K562 (cell line): ENCODE measurements around the gene KLHL29. TPM values are rescaled to one million over a fixed set of nuclear protein-coding genes. Genes with fewer than 3 reads are reported as not detected.

Source experiments
- ATAC-seq: fragments of 200-7000 bp; cut with Tn5 transposase; 3 replicates; pipeline ENCODE4 v1.9.1; 2020; ENCODE audit warnings: moderate library complexity
- BruUV-seq: library from RNA; stranded (reverse); fragments of 400-500 nt; replicated peaks from 2 replicates; lab custom pipeline; 2021; lab: Mats Ljungman, UMichigan
- CTCF ChIA-PET: fragments of 300-600 bp; formaldehyde crosslinking; extraction: SDS; loops from one replicate; lab custom pipeline; 2021; ENCODE audit warnings: low intra/inter-chr PET ratio; lab: Yijun Ruan, JAX
- POLR2A ChIA-PET: fragments of 300-600, 350-650 bp; sonication (Branson Sonifier 250); formaldehyde crosslinking; extraction: SDS; loops from one replicate; lab custom pipeline; 2021; ENCODE audit warnings: antibody characterized with exemption, inconsistent platforms; lab: Yijun Ruan, JAX
- DNase-seq, 4 experiments: peaks; one replicate each; pipeline versions ENCODE4 v3.0.0 to v3.0.0-alpha.2; 2011 to 2018; ENCODE audit warnings: low spot score in 3 of 4, mixed read lengths in 3 of 4; ENCODE audit errors: extremely low read depth in 1 of 4
- FAIRE-seq: peaks from 2 replicates; lab custom pipeline; 2011; peaks lifted over from hg19 to GRCh38; lab: Jason Lieb, UNC
- H2AFZ ChIP-seq: 2 replicates; pipeline ENCODE4 v1.6.0; 2011; ENCODE audit warnings: low read depth, low read length, control low read depth, inconsistent platforms
- H3K27ac ChIP-seq: fragments of 200-600 bp; 3 replicates; pipeline ENCODE4 v1.8.0; 2011; ENCODE audit warnings: low read depth, mild to moderate bottlenecking, control low read depth, inconsistent platforms, low read length, moderate library complexity, mixed read lengths; ENCODE audit errors: extremely low read depth
- H3K27me3 ChIP-seq, 2 experiments: fragments of 300-600 bp in 1 of 2; 2 replicates in 1 of 2; 3 replicates in 1 of 2; pipeline versions ENCODE4 v1.6.0 to v1.8.0; 2011; ENCODE audit warnings: inconsistent platforms in 2 of 2, low read length in 2 of 2, mild to moderate bottlenecking in 1 of 2, mixed read lengths in 1 of 2, moderate library complexity in 1 of 2; ENCODE audit not compliant: control insufficient read depth in 2 of 2, insufficient read depth in 2 of 2
- H3K36me3 ChIP-seq: fragments of 300-600 bp; 3 replicates; pipeline ENCODE4 v1.8.0; 2011; ENCODE audit warnings: mild to moderate bottlenecking, low read length, inconsistent platforms; ENCODE audit not compliant: control insufficient read depth, insufficient read depth
- H3K4me1 ChIP-seq, 2 experiments: fragments of 200-600 bp in 1 of 2; replicated peaks in 1 of 2; 2 replicates in 1 of 2; 3 replicates in 1 of 2; pipeline versions ENCODE4 v1.5.1 to v1.8.0; 2011; ENCODE audit warnings: inconsistent platforms in 2 of 2, low read length in 2 of 2, mild to moderate bottlenecking in 1 of 2, mixed read lengths in 1 of 2, moderate library complexity in 1 of 2; ENCODE audit not compliant: control insufficient read depth in 2 of 2, insufficient read depth in 2 of 2
- H3K4me2 ChIP-seq: 2 replicates; pipeline ENCODE4 v1.6.1; 2011; ENCODE audit warnings: low read length, control low read depth, inconsistent platforms, mixed read lengths; ENCODE audit not compliant: insufficient read depth
- H3K4me3 ChIP-seq: fragments of 200-600 bp; sonication (generic), shearing (Covaris generic); 2 replicates; pipeline ENCODE4 v1.5.1; 2016; ENCODE audit warnings: control low read depth, inconsistent platforms
- H3K79me2 ChIP-seq: fragments of 200-600 bp; 3 replicates; pipeline ENCODE4 v1.8.0; 2011; ENCODE audit warnings: low read length, inconsistent platforms; ENCODE audit not compliant: control insufficient read depth, insufficient read depth
- H3K9ac ChIP-seq, 2 experiments: 2 replicates each; pipeline versions ENCODE4 v1.6.0 to v1.6.1; 2011; ENCODE audit warnings: low read depth in 2 of 2, low read length in 2 of 2, control low read depth in 1 of 2, inconsistent platforms in 1 of 2, mild to moderate bottlenecking in 1 of 2, mixed read lengths in 1 of 2; ENCODE audit not compliant: insufficient read depth in 1 of 2
- H3K9me1 ChIP-seq: one replicate; pipeline ENCODE4 v1.6.0; 2011; ENCODE audit warnings: inconsistent platforms, mild to moderate bottlenecking, low read length, moderate library complexity; ENCODE audit not compliant: control insufficient read depth, insufficient read depth
- H3K9me3 ChIP-seq: replicated peaks from 2 replicates; pipeline ENCODE4 v1.5.1; 2011; ENCODE audit warnings: low read depth, low read length, inconsistent platforms; ENCODE audit not compliant: control insufficient read depth, insufficient read depth
- H4K20me1 ChIP-seq: replicated peaks from 2 replicates; pipeline ENCODE4 v1.6.1; 2011; ENCODE audit warnings: low read length, inconsistent platforms, mixed read lengths; ENCODE audit not compliant: control insufficient read depth, insufficient read depth
- C11orf30 ChIP-seq: fragments of 450-650 bp; IDR thresholded peaks from 2 replicates; pipeline ENCODE4 v1.6.1; 2016; ENCODE audit warnings: low read depth, mild to moderate bottlenecking
- CHAMP1 ChIP-seq: fragments of 450-650 bp; IDR thresholded peaks from 2 replicates; pipeline ENCODE4 v1.6.1; 2016; ENCODE audit warnings: mild to moderate bottlenecking
- CREB3 ChIP-seq: fragments of 450-650 bp; conservative IDR thresholded peaks from 2 replicates; pipeline ENCODE4 v1.6.1; 2016; ENCODE audit warnings: missing genetic modification characterization, low read depth, mild to moderate bottlenecking, missing compliant biosample characterization, moderate library complexity
- EZH2 ChIP-seq: IDR thresholded peaks from 2 replicates; pipeline ENCODE4 v1.6.1; 2012; ENCODE audit warnings: low read depth, mild to moderate bottlenecking, inconsistent platforms, low read length, borderline replicate concordance
- NEUROD1 ChIP-seq: fragments of 150-350 bp; IDR thresholded peaks from 2 replicates; pipeline ENCODE4 v1.6.1; 2014; ENCODE audit warnings: borderline replicate concordance, low read length, low read depth; ENCODE audit not compliant: partially characterized antibody
- PKNOX1 ChIP-seq: fragments of 450-650 bp; IDR thresholded peaks from 2 replicates; pipeline ENCODE4 v1.6.1; 2016
- RAD51 ChIP-seq: fragments of 450-650 bp; IDR thresholded peaks from 2 replicates; pipeline ENCODE4 v1.7.1; 2016; ENCODE audit warnings: low read depth, mild to moderate bottlenecking, borderline replicate concordance
- TRIM28 ChIP-seq: fragments of 450-650 bp; IDR thresholded peaks from 2 replicates; pipeline ENCODE4 v1.6.1; 2017
- YY1 ChIP-seq, 3 experiments: IDR thresholded peaks; 2 replicates each; pipeline ENCODE4 v1.6.1; 2011; ENCODE audit warnings: low read length in 2 of 3, mild to moderate bottlenecking in 2 of 3, moderate library complexity in 2 of 3, borderline replicate concordance in 1 of 3, control low read depth in 1 of 3, low read depth in 1 of 3; ENCODE audit not compliant: insufficient read depth in 3 of 3, insufficient replicate concordance in 2 of 3, control insufficient read depth in 1 of 3, insufficient read length in 1 of 3; ENCODE audit errors: extremely low read depth in 1 of 3
- ZBTB43 ChIP-seq: sonication (generic); formaldehyde crosslinking; IDR thresholded peaks from 2 replicates; pipeline ENCODE4 v1.8.0; 2023; ENCODE audit warnings: mild to moderate bottlenecking, missing genetic modification reagents
- ZBTB7A ChIP-seq: IDR thresholded peaks from 2 replicates; pipeline ENCODE4 v1.6.1; 2011; ENCODE audit warnings: low read depth, mild to moderate bottlenecking, low read length, moderate library complexity, borderline replicate concordance; ENCODE audit not compliant: control insufficient read depth
- ZNF12 ChIP-seq: sonication (generic); formaldehyde crosslinking; IDR thresholded peaks from 2 replicates; pipeline ENCODE4 v1.4.0; 2020; ENCODE audit warnings: mild to moderate bottlenecking, missing genetic modification reagents
- ZNF121 ChIP-seq: sonication (generic); formaldehyde crosslinking; conservative IDR thresholded peaks from 2 replicates; pipeline ENCODE4 v1.8.0; 2022; ENCODE audit warnings: missing genetic modification reagents
- ZNF133 ChIP-seq: fragments of 250-450 bp; sonication (Bioruptor Pico); IDR thresholded peaks from 2 replicates; pipeline ENCODE4 v1.4.0; 2020; ENCODE audit warnings: mild to moderate bottlenecking
- ZNF584 ChIP-seq: fragments of 200-800 bp; sonication (Bioruptor generic); IDR thresholded peaks from 2 replicates; pipeline ENCODE4 v1.6.1; 2016; ENCODE audit warnings: low read depth, mild to moderate bottlenecking, missing genetic modification characterization, missing compliant biosample characterization
- ZNF699 ChIP-seq: fragments of 250-450 bp; sonication (Bioruptor Pico); IDR thresholded peaks from 2 replicates; pipeline ENCODE4 v1.8.0; 2021; ENCODE audit warnings: mild to moderate bottlenecking, moderate library complexity; ENCODE audit not compliant: insufficient replicate concordance
- WGBS: fragments of 100-300 bp; shearing (Covaris generic); methylation state at CpG from one replicate; pipeline ENCODE4 v1.1.6; 2016; ENCODE audit warnings: low coverage, mixed read lengths; ENCODE audit not compliant: insufficient coverage; ENCODE audit errors: missing lambda C conversion rate; 5-methylcytosine and 5-hydroxymethylcytosine counted together
- in situ Hi-C: fragments of 300-500 bp; cut with MboI; formaldehyde crosslinking; loops from 4 replicates; pipeline ENCODE4 v1.15.0; 2018; ENCODE audit warnings: inconsistent platforms, mixed read lengths
- intact Hi-C: fragments of 100-400 bp; cut with micrococcal nuclease; formaldehyde crosslinking; loops from 2 replicates; pipeline ENCODE4 v1.14.2; 2022
- polyA plus RNA-seq, 8 experiments: library from polyadenylated mRNA; depleted of rRNA in 4 of 8; stranded (reverse) in 5 of 8; unstranded in 3 of 8; fragments of >200 nt; fragmentation: Nextera tagmentation in 2 of 8; fragmentation: Illumina TruSeq in 1 of 8; extraction: Ambion mirVana in 2 of 8; extraction: Trizol in 1 of 8; gene quantifications; 2 replicates each; pipeline versions ENCODE4 v1.2.1 to v1.2.3, GENCODE V29; 2011 to 2014; ENCODE audit warnings: inconsistent platforms in 1 of 8, missing spikeins in 1 of 8
- total RNA-seq, 7 experiments: library from RNA; depleted of rRNA in 6 of 7; stranded (reverse); fragments of >200 nt in 6 of 7; fragmentation: Illumina TruSeq in 2 of 7; extraction: Trizol in 2 of 7; gene quantifications; 2 replicates each; pipeline versions ENCODE4 v1.2.1 to v1.2.3, GENCODE V29; 2011 to 2021; ENCODE audit warnings: low replicate concordance in 1 of 7

The KLHL29 gene
- total and polyA plus RNA-seq, 9 of the 15 experiments (the other 6 are each of a cell fraction or from before 2014, with no cell fraction given): 0.03 to 0.31 (median 0.08) TPM; not detected in 1

GRCh38 chr2:23484767-23485166, 99.8 kb downstream of the KLHL29 start:
- H3K4me3 ChIP-seq: no peak overlapping the region
- in situ Hi-C loops (no loop called here), intact Hi-C loops (no loop called here)
- FAIRE-seq (no peak), DNase-seq (no peak), ATAC-seq (no peak)
- H3K9me3 ChIP-seq: no peaks in the 10 kb centered on the region
- ChIA-PET CTCF (no interaction called here), POLR2A (no interaction called here)
- no peaks in the 10 kb centered on the region; a peak in 1 of 5 replicates for H3K4me1 ChIP-seq
- no peak overlapping the region for H3K9ac ChIP-seq
- H3K9me1 ChIP-seq: no peaks in the 10 kb centered on the region
- no peak overlapping the region for H3K4me2 ChIP-seq
- H3K27me3 ChIP-seq: peaks cover 5 to 63% of the 10 kb centered on the region in 2 experiments; a peak in 4 of 5 replicates
- BruUV-seq: no TSS peak
- H3K36me3 ChIP-seq: no peaks in the 10 kb centered on the region
- no peak for TF ChIP-seq CREB3
- TF ChIP-seq EZH2: no peak
- TF ChIP-seq ZBTB43 (CRISPR knock-in tag): no peak
- TF ChIP-seq ZNF699 (CRISPR knock-in tag): no peak
- no peak for TF ChIP-seq PKNOX1
- TF ChIP-seq ZNF12 (CRISPR knock-in tag): no peak
- TF ChIP-seq TRIM28: no peak
- no peak for TF ChIP-seq RAD51
- no peak for TF ChIP-seq ZNF584
- TF ChIP-seq YY1 (IDR thresholded peaks at IDR 0.05; ENCODE audit: borderline replicate concordance in 1 of 3, control insufficient read depth in 1 of 3, extremely low read depth in 1 of 3, insufficient read depth in 3 of 3, insufficient read length in 1 of 3, insufficient replicate concordance in 2 of 3, low read depth in 1 of 3, low read length in 2 of 3): no peak
- no peak for TF ChIP-seq CHAMP1
- no peak for TF ChIP-seq ZBTB7A
- no peak for TF ChIP-seq NEUROD1
- no peak for TF ChIP-seq ZNF121 (CRISPR knock-in tag)
- no peak for TF ChIP-seq ZNF133 (CRISPR knock-in tag)
- TF ChIP-seq C11orf30: no peak
- no peak overlapping the region for H3K27ac ChIP-seq
- no peak overlapping the region for H2AFZ ChIP-seq
- no peaks in the 10 kb centered on the region; the same call in 1 of the 2 replicates for H4K20me1 ChIP-seq
- H3K79me2 ChIP-seq: no peaks in the 10 kb centered on the region
- 0% methylated on average over 5 of the region's 5 CpGs for WGBS
